Endothelial cell of umbilical vein (primary cell): ENCODE data around the gene PLB1. TPM values are rescaled to one million over a fixed set of nuclear protein-coding genes. Genes with fewer than 3 reads are reported as not detected.

Experiments used
- BruUV-seq: library from RNA; stranded (reverse); fragments of 400-500 nt; replicated peaks from 2 replicates; lab custom pipeline; 2021; lab: Mats Ljungman, UMichigan
- CTCF ChIA-PET: fragments of 300-600, 350-600 bp; sonication (Branson Sonifier 250); formaldehyde crosslinking; loops from one replicate; lab custom pipeline; 2021; ENCODE audit warnings: antibody characterized with exemption, inconsistent platforms; lab: Charles Lee
- POLR2A ChIA-PET: fragments of 300-600, 350-600 bp; sonication (Branson Sonifier 250); formaldehyde crosslinking; loops from one replicate; lab custom pipeline; 2021; ENCODE audit warnings: antibody characterized with exemption, inconsistent platforms; lab: Charles Lee
- DNase-seq: peaks from one replicate; pipeline ENCODE4 v3.0.0-alpha.2; 2011; ENCODE audit warnings: low read depth, low spot score
- FAIRE-seq: peaks from 2 replicates; lab custom pipeline; 2011; peaks lifted over from hg19 to GRCh38; lab: Jason Lieb, UNC
- H2AFZ ChIP-seq: 2 replicates; pipeline ENCODE4 v1.6.0; 2012; ENCODE audit warnings: low read depth, low read length, control low read depth, inconsistent platforms
- H3K27ac ChIP-seq: 2 replicates; pipeline ENCODE4 v1.5.1; 2011; ENCODE audit warnings: low read depth, mild to moderate bottlenecking, control low read depth, low read length, moderate library complexity; ENCODE audit not compliant: insufficient read depth
- H3K27me3 ChIP-seq, 2 experiments: 2 replicates each; pipeline versions ENCODE4 v1.6.0 to v1.6.1; 2011; ENCODE audit warnings: low read length in 2 of 2, mixed read lengths in 1 of 2; ENCODE audit not compliant: control insufficient read depth in 2 of 2, insufficient read depth in 2 of 2
- H3K36me3 ChIP-seq, 2 experiments: 2 replicates in 1 of 2; 3 replicates in 1 of 2; pipeline ENCODE4 v1.5.1; 2011; ENCODE audit warnings: low read length in 2 of 2, mild to moderate bottlenecking in 1 of 2, moderate library complexity in 1 of 2; ENCODE audit not compliant: control insufficient read depth in 2 of 2, insufficient read depth in 2 of 2; ENCODE audit errors: extremely low read depth in 1 of 2
- H3K4me1 ChIP-seq: 3 replicates; pipeline ENCODE4 v1.5.1; 2011; ENCODE audit warnings: mild to moderate bottlenecking, low read length; ENCODE audit not compliant: control insufficient read depth, insufficient read depth; ENCODE audit errors: extremely low read depth
- H3K4me2 ChIP-seq: 2 replicates; pipeline ENCODE4 v1.6.1; 2011; ENCODE audit warnings: low read length, control low read depth, mixed read lengths; ENCODE audit not compliant: insufficient read depth
- H3K4me3 ChIP-seq, 3 experiments: fragments of 200-600 bp in 1 of 3; sonication (generic), shearing (Covaris generic) in 1 of 3; replicated peaks in 1 of 3; 2 replicates each; pipeline ENCODE4 v1.5.1; 2011 to 2016; ENCODE audit warnings: control low read depth in 3 of 3, low read length in 3 of 3, mild to moderate bottlenecking in 2 of 3, inconsistent platforms in 1 of 3, low read depth in 1 of 3, moderate library complexity in 1 of 3; ENCODE audit not compliant: insufficient read depth in 1 of 3
- H3K79me2 ChIP-seq: 2 replicates; pipeline ENCODE4 v1.6.0; 2012; ENCODE audit warnings: low read length, inconsistent platforms; ENCODE audit not compliant: control insufficient read depth, insufficient read depth
- H3K9ac ChIP-seq: replicated peaks from 2 replicates; pipeline ENCODE3; 2011; ENCODE audit warnings: low read length, control low read depth; ENCODE audit not compliant: insufficient read depth; ENCODE audit errors: extremely low read depth
- H3K9me1 ChIP-seq: replicated peaks from 3 replicates; pipeline ENCODE4 v1.6.0; 2011; ENCODE audit warnings: mild to moderate bottlenecking, low read length; ENCODE audit not compliant: control insufficient read depth, insufficient read depth; ENCODE audit errors: extremely low read depth
- H3K9me3 ChIP-seq: replicated peaks from 2 replicates; pipeline ENCODE4 v1.5.1; 2012; ENCODE audit warnings: low read length, inconsistent platforms; ENCODE audit not compliant: control insufficient read depth, insufficient read depth
- H4K20me1 ChIP-seq: replicated peaks from 2 replicates; pipeline ENCODE3; 2011; ENCODE audit warnings: mild to moderate bottlenecking, low read length; ENCODE audit not compliant: control insufficient read depth, insufficient read depth; ENCODE audit errors: extremely low read depth
- EZH2 ChIP-seq: IDR thresholded peaks from 2 replicates; pipeline ENCODE4 v1.6.1; 2012; ENCODE audit warnings: borderline replicate concordance, low read depth, mild to moderate bottlenecking, moderate library complexity, low read length, inconsistent platforms; ENCODE audit not compliant: severe bottlenecking
- FOS ChIP-seq: IDR thresholded peaks from 2 replicates; pipeline ENCODE4 v1.6.1; 2011; ENCODE audit warnings: mild to moderate bottlenecking, low read length, moderate library complexity, borderline replicate concordance; ENCODE audit not compliant: insufficient read depth
- GATA2 ChIP-seq: IDR thresholded peaks from 2 replicates; pipeline ENCODE4 v1.7.0; 2011; ENCODE audit warnings: low read depth, mild to moderate bottlenecking, moderate library complexity, mixed read lengths, low read length; ENCODE audit not compliant: insufficient read length, insufficient read depth
- JUN ChIP-seq: IDR thresholded peaks from 2 replicates; pipeline ENCODE4 v1.6.1; 2011; ENCODE audit warnings: borderline replicate concordance, low read depth; ENCODE audit not compliant: insufficient read length, insufficient read depth
- MYC ChIP-seq: IDR thresholded peaks from one replicate; pipeline ENCODE4 v1.6.1; 2011; ENCODE audit warnings: mild to moderate bottlenecking, low read depth, low read length
- POLR2A ChIP-seq: IDR thresholded peaks from 2 replicates; pipeline ENCODE4 v1.6.1; 2012; ENCODE audit warnings: low read depth, mild to moderate bottlenecking, control low read depth, low read length
- POLR2AphosphoS5 ChIP-seq: IDR thresholded peaks from 2 replicates; pipeline ENCODE4 v1.6.1; 2012; ENCODE audit warnings: low read depth, mild to moderate bottlenecking, control low read depth, low read length, moderate library complexity; ENCODE audit not compliant: insufficient read depth
- dilution Hi-C: fragments of 300-500 bp; cut with MboI; formaldehyde crosslinking; loops from one replicate; pipeline ENCODE4 v1.15.0; 2019; ENCODE audit warnings: low sequenced_read_pairs; ENCODE audit not compliant: extremely low pct_ligation_motif_present
- intact Hi-C: fragments of 100-400 bp; cut with micrococcal nuclease; formaldehyde crosslinking; loops from one replicate; pipeline ENCODE4 v1.10.0; 2022
- polyA plus RNA-seq, 4 experiments: library from polyadenylated mRNA; depleted of rRNA in 3 of 4; stranded (reverse) in 3 of 4; unstranded in 1 of 4; fragments of >200 nt; gene quantifications; 2 replicates each; pipeline versions ENCODE4 v1.2.1 to v1.2.3, GENCODE V29; 2011 to 2012; ENCODE audit warnings: missing spikeins in 1 of 4
- total RNA-seq: library from RNA; stranded (reverse); gene quantifications from 2 replicates; pipeline ENCODE4 v1.2.3, GENCODE V29; 2021
- TF ChIP-seq, protein P1 (sequence below): IDR thresholded peaks from 2 replicates; pipeline ENCODE4 v1.6.1; 2011; ENCODE audit not compliant: insufficient read depth, insufficient read length
- TF ChIP-seq, protein P2 (sequence below), 2 donors: IDR thresholded peaks; 1 replicate in 1 of 2; 2 replicates in 1 of 2; pipeline ENCODE4 v1.5.1; 2011; ENCODE audit warnings: low read length in 2 of 2, mild to moderate bottlenecking in 2 of 2, moderate library complexity in 2 of 2, control low read depth in 1 of 2, inconsistent platforms in 1 of 2, low read depth in 1 of 2; ENCODE audit not compliant: insufficient read depth in 1 of 2; ENCODE audit errors: extremely low read depth in 1 of 2

PLB1 gene
- total and polyA plus RNA-seq, 2 donors (not counting 3 experiments of a cell fraction or from before 2014, with no cell fraction given) = 0.75 to 0.80 TPM

DNA sequence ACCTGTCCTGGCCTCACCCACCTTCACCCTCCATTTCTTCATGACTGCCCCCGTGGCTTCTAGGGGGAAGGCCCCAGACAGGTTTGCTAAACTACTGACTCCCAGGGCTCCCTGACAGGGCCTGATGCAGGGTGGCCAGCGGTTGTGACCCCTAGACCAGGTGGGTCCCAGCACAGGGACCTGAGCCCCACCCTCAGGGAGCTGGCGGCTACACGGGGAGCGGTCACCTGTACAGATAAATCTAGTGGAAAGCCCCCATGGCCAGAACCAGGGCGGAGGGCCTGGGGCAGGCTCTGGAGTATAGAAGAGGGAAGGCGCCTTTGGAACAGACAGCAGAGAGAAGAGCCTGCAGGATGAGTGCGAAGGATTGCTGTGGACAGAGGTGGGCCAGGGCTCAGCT, 42.5 kb upstream of the PLB1 start:
- FAIRE-seq = no peak
- Histone ChIP-seq H3K36me3 (no peaks in the 10 kb centered on the region), H3K4me3 (no peak overlapping the region), H3K9ac (no peak overlapping the region), H3K4me2 (no peak overlapping the region), H3K9me3 (no peaks in the 10 kb centered on the region), H2AFZ (no peak overlapping the region), H3K4me1 (peaks cover 14% of the 10 kb centered on the region), H3K79me2 (no peaks in the 10 kb centered on the region), H3K27ac (no peak overlapping the region), H4K20me1 (no peaks in the 10 kb centered on the region), H3K27me3 (no peaks in the 10 kb centered on the region), H3K9me1 (no peaks in the 10 kb centered on the region)
- no peak for DNase-seq
- dilution Hi-C loops = no loop called here
- intact Hi-C loops = loop anchor here (5.0 to 10.0 kb wide), 2 partner anchors 299 to 356 kb away; no protein-coding TSS in a partner anchor
- BruUV-seq = no TSS peak
- TF ChIP-seq JUN = no peak
- TF ChIP-seq, protein P1, sequence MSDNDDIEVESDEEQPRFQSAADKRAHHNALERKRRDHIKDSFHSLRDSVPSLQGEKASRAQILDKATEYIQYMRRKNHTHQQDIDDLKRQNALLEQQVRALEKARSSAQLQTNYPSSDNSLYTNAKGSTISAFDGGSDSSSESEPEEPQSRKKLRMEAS = no peak
- TF ChIP-seq, protein P2, sequence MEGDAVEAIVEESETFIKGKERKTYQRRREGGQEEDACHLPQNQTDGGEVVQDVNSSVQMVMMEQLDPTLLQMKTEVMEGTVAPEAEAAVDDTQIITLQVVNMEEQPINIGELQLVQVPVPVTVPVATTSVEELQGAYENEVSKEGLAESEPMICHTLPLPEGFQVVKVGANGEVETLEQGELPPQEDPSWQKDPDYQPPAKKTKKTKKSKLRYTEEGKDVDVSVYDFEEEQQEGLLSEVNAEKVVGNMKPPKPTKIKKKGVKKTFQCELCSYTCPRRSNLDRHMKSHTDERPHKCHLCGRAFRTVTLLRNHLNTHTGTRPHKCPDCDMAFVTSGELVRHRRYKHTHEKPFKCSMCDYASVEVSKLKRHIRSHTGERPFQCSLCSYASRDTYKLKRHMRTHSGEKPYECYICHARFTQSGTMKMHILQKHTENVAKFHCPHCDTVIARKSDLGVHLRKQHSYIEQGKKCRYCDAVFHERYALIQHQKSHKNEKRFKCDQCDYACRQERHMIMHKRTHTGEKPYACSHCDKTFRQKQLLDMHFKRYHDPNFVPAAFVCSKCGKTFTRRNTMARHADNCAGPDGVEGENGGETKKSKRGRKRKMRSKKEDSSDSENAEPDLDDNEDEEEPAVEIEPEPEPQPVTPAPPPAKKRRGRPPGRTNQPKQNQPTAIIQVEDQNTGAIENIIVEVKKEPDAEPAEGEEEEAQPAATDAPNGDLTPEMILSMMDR (IDR thresholded peaks at IDR 0.05; ENCODE audit: extremely low read depth in 1 of 2, insufficient read depth in 1 of 2, low read depth in 1 of 2, low read length in 2 of 2) = no peak
- TF ChIP-seq MYC = no peak
- no peak for TF ChIP-seq POLR2AphosphoS5
- TF ChIP-seq EZH2 = no peak
- no peak for TF ChIP-seq FOS
- no peak for TF ChIP-seq POLR2A
- no peak for TF ChIP-seq GATA2
- ChIA-PET CTCF (interaction anchor here (0.9 to 2.7 kb wide), 16 partner anchors 9 to 772 kb away, joined by 3 to 20 read pairs (median 5); no protein-coding TSS in a partner anchor), POLR2A (no interaction called here)
